C4-2B (cell line): ENCODE measurements around the gene TAPT1.

Source experiments
- H3K27ac ChIP-seq: fragments of 450-650 bp; 2 replicates; pipeline ENCODE4 v1.5.1; 2017
- ZFX ChIP-seq: fragments of 450-650 bp; IDR thresholded peaks from 2 replicates; pipeline ENCODE4 v1.6.1; 2017
- TF ChIP-seq, protein P1 (sequence below): fragments of 450-650 bp; conservative IDR thresholded peaks from 2 replicates; pipeline ENCODE4 v1.5.1; 2017; ENCODE audit warnings: mild to moderate bottlenecking

The TAPT1 gene

DNA sequence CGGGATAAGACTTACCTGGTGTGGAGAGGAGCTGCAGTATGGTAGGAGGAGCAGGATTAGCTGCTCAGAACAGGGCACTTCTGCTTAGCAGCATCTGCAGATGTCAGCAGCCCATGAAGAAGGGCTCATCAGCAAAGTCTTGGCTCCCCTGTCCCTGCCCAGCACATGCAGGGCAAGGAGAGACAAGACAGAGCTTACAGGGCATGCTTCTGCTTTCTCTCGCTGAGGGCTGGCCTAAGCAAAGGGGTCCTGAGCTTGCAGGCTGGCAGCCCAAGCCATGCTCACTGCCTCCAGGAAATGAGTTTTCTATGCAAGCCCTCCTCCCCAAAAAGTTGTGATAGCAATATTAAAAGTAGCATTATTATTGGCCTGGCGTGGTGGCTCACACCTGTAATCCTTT is 39.5 kb upstream of the TAPT1 start:
- no peak overlapping the region for H3K27ac ChIP-seq
- no peak for TF ChIP-seq ZFX

DNA sequence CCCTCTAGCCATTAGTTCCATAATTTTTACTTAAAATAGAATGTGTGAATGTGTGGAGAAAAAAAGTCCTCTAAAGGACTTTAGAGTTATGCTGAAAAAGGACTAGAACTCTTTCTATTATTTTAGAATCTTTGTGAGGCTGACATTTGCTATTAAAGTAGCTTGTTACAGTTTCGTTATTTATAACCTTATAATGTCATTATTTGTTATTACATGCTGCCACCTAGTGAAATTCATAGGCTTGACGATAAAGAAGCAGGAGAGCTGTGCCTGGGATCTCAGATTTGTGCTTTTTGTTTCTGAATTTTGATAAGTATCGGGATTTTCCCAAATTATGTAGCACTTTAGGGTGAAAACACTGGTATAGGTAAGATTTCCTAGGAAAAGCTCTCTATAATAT is 38.5 kb upstream of the TAPT1 start:
- TF ChIP-seq, protein P1, sequence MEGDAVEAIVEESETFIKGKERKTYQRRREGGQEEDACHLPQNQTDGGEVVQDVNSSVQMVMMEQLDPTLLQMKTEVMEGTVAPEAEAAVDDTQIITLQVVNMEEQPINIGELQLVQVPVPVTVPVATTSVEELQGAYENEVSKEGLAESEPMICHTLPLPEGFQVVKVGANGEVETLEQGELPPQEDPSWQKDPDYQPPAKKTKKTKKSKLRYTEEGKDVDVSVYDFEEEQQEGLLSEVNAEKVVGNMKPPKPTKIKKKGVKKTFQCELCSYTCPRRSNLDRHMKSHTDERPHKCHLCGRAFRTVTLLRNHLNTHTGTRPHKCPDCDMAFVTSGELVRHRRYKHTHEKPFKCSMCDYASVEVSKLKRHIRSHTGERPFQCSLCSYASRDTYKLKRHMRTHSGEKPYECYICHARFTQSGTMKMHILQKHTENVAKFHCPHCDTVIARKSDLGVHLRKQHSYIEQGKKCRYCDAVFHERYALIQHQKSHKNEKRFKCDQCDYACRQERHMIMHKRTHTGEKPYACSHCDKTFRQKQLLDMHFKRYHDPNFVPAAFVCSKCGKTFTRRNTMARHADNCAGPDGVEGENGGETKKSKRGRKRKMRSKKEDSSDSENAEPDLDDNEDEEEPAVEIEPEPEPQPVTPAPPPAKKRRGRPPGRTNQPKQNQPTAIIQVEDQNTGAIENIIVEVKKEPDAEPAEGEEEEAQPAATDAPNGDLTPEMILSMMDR, result peak; percentile 57
- no peak for TF ChIP-seq ZFX
- H3K27ac ChIP-seq, result no peak overlapping the region

DNA sequence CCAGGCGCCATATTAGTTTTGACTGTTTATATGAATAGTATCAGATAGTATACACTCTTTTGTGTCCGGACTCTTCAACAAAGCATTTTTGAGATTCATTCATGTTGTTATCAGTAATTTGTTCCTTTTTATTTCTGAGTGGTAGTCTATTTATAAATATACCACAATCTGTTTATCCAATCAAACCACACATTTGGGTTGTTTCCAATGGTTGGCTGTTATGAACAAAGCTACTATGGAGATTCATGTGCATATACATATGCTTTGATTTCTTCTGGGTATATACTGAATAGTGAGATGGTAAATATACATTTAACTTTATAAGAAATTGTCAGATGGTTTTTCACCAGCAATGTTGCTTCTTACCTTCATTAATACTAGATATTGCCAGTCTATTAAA is 36.8 kb upstream of the TAPT1 start:
- H3K27ac ChIP-seq, result no peak overlapping the region
- no peak for TF ChIP-seq ZFX
- TF ChIP-seq, protein P1, result no peak

DNA sequence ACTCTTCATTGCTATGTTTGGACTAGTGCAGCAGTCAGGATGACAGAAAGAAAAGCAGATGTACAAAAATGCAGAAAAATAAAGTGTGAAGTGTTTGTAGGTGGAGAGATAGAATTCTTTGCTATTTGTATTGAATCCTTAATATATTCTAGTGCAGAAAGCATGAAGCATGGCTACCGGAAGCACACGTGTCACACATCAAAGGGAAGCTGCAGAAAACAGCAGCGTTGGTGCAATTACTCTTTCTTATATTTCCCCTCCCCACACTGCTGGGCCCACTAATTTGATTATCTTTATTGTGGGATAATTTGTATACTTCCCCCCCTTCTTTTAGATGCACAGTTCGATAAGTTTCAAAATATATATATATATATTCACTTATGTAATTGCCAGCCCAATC is 35.9 kb upstream of the TAPT1 start:
- TF ChIP-seq ZFX, result no peak
- TF ChIP-seq, protein P1, result no peak
- no peak overlapping the region for H3K27ac ChIP-seq

DNA sequence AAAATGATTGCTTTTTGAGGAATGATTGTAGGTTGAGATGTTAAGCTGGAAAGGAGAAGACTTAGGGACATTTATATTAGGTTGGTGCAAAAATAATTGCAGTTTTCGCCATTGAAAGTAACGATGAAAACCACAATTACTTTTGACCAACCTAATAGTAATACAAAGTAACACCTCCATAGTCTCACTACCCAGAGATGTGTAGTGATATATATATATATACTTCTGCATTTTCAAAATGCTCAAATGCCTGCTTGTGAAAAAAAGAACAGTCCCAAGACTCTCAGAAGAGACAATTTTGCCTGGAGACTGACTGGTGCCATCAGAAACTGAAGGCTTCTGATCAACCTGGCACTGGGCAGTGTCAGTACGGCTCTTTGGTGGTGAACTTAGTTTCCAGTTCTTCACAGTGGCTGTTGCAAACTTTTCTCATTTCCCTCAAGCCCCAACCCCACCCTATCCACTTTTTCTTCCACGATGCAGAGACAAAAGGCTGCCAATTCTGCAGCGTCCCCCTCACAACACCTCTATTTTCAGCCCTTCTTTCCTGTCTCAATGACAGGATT is 35.1 kb upstream of the TAPT1 start:
- H3K27ac ChIP-seq, result no peak overlapping the region
- TF ChIP-seq, protein P1, result no peak
- no peak for TF ChIP-seq ZFX

DNA sequence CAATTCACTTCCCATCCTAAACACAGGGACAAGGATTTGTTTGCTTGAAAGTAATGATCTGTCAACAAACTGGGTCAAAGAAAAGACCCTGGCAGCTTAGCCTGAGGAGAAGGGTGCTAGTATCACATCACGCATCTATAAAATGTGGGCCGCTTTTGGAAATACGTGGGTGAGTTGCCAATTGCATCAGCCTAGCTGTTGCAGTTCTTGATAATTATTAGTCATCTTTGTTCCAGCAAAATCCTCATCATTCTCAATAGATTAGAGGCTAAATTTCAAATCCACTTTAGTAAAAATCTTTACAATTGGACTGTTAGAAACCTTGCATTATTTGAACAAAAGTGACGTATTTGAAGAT is 33.6 kb upstream of the TAPT1 start:
- TF ChIP-seq ZFX, result no peak
- TF ChIP-seq, protein P1, result no peak
- H3K27ac ChIP-seq, result no peak overlapping the region

DNA sequence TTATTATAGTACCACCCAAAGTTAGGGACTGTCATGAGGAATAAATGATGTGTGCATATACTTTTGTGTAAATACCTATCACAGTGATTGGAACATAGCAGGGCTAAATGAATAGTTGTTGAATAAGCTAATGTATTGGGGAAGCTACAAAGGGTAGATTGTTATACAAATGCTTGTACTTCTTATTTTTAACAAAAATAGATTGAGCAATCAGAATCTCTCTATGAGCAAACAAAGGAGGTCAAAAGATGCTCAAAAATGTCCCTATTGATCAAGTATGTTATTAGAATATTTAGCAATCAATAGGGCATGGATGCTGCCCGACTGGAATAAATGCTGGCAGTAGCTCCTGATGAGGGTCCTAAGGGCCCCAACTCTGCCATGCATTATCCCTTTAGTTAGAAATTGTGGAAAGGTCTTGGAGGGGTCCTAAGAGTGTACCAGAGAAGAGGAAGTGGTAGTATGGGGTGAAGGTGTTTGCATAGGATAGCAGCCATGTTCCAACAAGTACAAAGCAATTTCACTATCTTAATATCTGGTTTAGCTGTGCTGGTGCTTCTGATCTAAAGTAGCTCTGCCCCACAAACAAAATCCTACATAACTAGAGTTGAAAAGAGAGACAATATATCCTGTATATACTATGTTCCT is 33.1 kb upstream of the TAPT1 start:
- H3K27ac ChIP-seq, result no peak overlapping the region
- no peak for TF ChIP-seq ZFX
- TF ChIP-seq, protein P1, result no peak

DNA sequence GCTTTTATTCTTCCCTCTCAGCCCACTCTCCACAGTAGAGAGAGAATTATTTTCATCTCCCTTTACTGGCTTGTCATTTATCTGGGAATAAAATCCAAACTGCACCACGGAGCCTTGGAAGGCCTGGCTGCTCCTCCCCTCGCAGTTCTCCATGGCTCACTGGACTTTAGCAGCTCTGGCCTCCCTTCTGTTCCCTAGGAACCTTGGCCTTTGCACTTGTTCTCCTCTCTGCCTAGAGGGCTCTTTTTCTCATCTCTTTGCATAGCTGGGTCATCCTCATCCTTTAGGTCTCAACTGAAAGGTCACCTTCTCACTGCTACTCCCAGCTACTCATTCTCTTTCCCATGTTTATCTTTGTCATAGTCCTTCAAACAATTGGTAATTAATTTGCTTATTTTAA is 31.3 kb upstream of the TAPT1 start:
- H3K27ac ChIP-seq, result no peak overlapping the region
- TF ChIP-seq, protein P1, result no peak
- TF ChIP-seq ZFX, result no peak
